Thyroid gland (tissue), 4 donors: ENCODE measurements around the gene CISTR. TPM values are rescaled to one million over a fixed set of nuclear protein-coding genes. Genes with fewer than 3 reads are reported as not detected.
"Not testable (repeated sequence)": the region's sequence is repeated elsewhere in the genome, so short reads cannot be mapped to it uniquely, and the experiment has no call there.

Source experiments
- DNase-seq, 2 donors: peaks; one replicate each; pipeline ENCODE4 v3.0.0-alpha.2; 2019
- H3K27ac ChIP-seq, 3 donors: fragments of 200-600 bp; sonication (generic); 1 replicate in 2 of 3; 2 replicates in 1 of 3; pipeline ENCODE4 v1.5.1; 2016 to 2019; ENCODE audit warnings: mild to moderate bottlenecking in 1 of 3, moderate library complexity in 1 of 3
- H3K27me3 ChIP-seq: fragments of 200-600 bp; sonication (generic); one replicate; pipeline ENCODE4 v1.5.1; 2019
- H3K36me3 ChIP-seq, 2 donors: fragments of 200-600 bp; sonication (generic); one replicate each; pipeline ENCODE4 v1.5.1; 2016 to 2019
- H3K4me1 ChIP-seq, 2 donors: fragments of 200-600 bp; sonication (generic); one replicate each; pipeline ENCODE4 v1.5.1; 2017 to 2019
- H3K4me3 ChIP-seq, 3 donors: fragments of 200-600 bp; sonication (generic); replicated peaks in 1 of 3; 1 replicate in 2 of 3; 2 replicates in 1 of 3; pipeline ENCODE4 v1.5.1; 2016; ENCODE audit warnings: mild to moderate bottlenecking in 1 of 3
- H3K9me3 ChIP-seq: fragments of 200-600 bp; sonication (generic); one replicate; pipeline ENCODE4 v1.5.1; 2017
- POLR2A ChIP-seq, 2 donors: fragments of 450-650 bp; IDR thresholded peaks; one replicate each; pipeline ENCODE4 v1.6.1; 2017; ENCODE audit warnings: antibody characterized with exemption in 2 of 2, mild to moderate bottlenecking in 2 of 2, moderate library complexity in 1 of 2
- WGBS, 2 donors: methylation state at CpG; one replicate each; pipeline ENCODE4 v1.1.5; 2017; 5-methylcytosine and 5-hydroxymethylcytosine counted together
- intact Hi-C: fragments of 100-400 bp; cut with DNase I; formaldehyde crosslinking; loops from one replicate; pipeline ENCODE4 v1.15.1; 2023
- total RNA-seq, 4 donors: library from RNA; depleted of rRNA; stranded (reverse); fragments of >200 nt; gene quantifications; one replicate each; pipeline ENCODE4 v1.2.3, GENCODE V29; 2016
- TF ChIP-seq, protein P1 (sequence below), 6 experiments: fragments of 200-600 bp in 3 of 6; fragments of 450-650 bp in 3 of 6; sonication (generic) in 3 of 6; IDR thresholded peaks; one replicate each; pipeline ENCODE4 v1.5.1; 2016 to 2019; ENCODE audit warnings: antibody characterized with exemption in 6 of 6, mild to moderate bottlenecking in 2 of 6, inconsistent platforms in 1 of 6, moderate library complexity in 1 of 6

CISTR gene
- total RNA-seq, 4 donors from 2014 or later, result not detected

GRCh38 chr12:53781228-53781801 is 29.5 kb upstream of the CISTR start:
- no peaks in the 10 kb centered on the region for H3K9me3 ChIP-seq
- H3K4me1 ChIP-seq, result no peaks in the 10 kb centered on the region
- DNase-seq, result no peak
- WGBS, 2 donors, result 26 to 42% methylated on average over 5 of the region's 5 CpGs
- no peaks in the 10 kb centered on the region for H3K36me3 ChIP-seq
- intact Hi-C loops, result no loop called here
- H3K4me3 ChIP-seq, result no peak overlapping the region
- H3K27ac ChIP-seq, result no peak overlapping the region
- H3K27me3 ChIP-seq, result peaks cover 6% of the 10 kb centered on the region
- no peak for TF ChIP-seq POLR2A (IDR thresholded peaks at IDR 0.05)
- TF ChIP-seq, protein P1, sequence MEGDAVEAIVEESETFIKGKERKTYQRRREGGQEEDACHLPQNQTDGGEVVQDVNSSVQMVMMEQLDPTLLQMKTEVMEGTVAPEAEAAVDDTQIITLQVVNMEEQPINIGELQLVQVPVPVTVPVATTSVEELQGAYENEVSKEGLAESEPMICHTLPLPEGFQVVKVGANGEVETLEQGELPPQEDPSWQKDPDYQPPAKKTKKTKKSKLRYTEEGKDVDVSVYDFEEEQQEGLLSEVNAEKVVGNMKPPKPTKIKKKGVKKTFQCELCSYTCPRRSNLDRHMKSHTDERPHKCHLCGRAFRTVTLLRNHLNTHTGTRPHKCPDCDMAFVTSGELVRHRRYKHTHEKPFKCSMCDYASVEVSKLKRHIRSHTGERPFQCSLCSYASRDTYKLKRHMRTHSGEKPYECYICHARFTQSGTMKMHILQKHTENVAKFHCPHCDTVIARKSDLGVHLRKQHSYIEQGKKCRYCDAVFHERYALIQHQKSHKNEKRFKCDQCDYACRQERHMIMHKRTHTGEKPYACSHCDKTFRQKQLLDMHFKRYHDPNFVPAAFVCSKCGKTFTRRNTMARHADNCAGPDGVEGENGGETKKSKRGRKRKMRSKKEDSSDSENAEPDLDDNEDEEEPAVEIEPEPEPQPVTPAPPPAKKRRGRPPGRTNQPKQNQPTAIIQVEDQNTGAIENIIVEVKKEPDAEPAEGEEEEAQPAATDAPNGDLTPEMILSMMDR (IDR thresholded peaks at IDR 0.05), result no peak

GRCh38 chr12:53780323-53780722 is 28.5 kb upstream of the CISTR start:
- intact Hi-C loops, result no loop called here
- no peaks in the 10 kb centered on the region for H3K9me3 ChIP-seq
- H3K27me3 ChIP-seq, result peaks cover 6% of the 10 kb centered on the region
- no peak overlapping the region for H3K27ac ChIP-seq
- H3K4me3 ChIP-seq, result no peak overlapping the region
- no peaks in the 10 kb centered on the region for H3K36me3 ChIP-seq
- DNase-seq, result no peak
- H3K4me1 ChIP-seq, result no peaks in the 10 kb centered on the region
- TF ChIP-seq POLR2A (IDR thresholded peaks at IDR 0.05), result no peak
- TF ChIP-seq, protein P1 (IDR thresholded peaks at IDR 0.05), result no peak
- WGBS, 2 donors, result 94 to 96% methylated on average over 3 of the region's 3 CpGs

DNA sequence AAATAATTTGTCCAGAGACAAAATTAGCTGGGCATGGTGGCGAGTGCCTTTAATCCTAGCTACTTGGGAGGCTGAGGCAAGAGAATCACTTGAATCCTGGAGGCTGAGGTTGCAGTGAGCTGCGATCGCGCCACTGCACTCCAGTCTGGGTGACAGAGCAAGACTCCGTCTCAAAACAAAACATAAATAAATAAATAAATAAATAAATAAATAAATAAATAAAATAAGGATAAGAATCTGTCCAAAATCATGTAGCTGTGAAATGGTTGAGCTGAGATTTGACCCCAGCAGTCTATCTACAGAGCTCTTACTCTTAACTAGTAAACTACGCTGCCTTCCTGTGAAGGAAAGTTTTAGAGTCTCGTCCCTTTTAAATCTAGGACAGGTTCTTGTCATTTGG is 27.9 kb upstream of the CISTR start:
- H3K27me3 ChIP-seq, DNase-seq: not testable (repeated sequence)
- WGBS, 2 donors, result 94% methylated on average over 7 of the region's 7 CpGs

GRCh38 chr12:53777936-53778644 is 26.3 kb upstream of the CISTR start:
- intact Hi-C loops, result no loop called here
- TF ChIP-seq, protein P1 (IDR thresholded peaks at IDR 0.05), result no peak
- no peak for TF ChIP-seq POLR2A (IDR thresholded peaks at IDR 0.05)
- H3K4me1 ChIP-seq, result no peaks in the 10 kb centered on the region

More for the DNA sequence above, 27.9 kb upstream of the CISTR start:
- H3K9me3 ChIP-seq, H3K36me3 ChIP-seq, intact Hi-C loops, H3K4me1 ChIP-seq, H3K27ac ChIP-seq, H3K4me3 ChIP-seq: not testable (repeated sequence)

GRCh38 chr12:53777412-53777811 is 25.6 kb upstream of the CISTR start:
- DNase-seq, result no peak
- Histone ChIP-seq H3K27me3 (no peaks in the 10 kb centered on the region), H3K4me1 (no peaks in the 10 kb centered on the region), H3K36me3 (no peaks in the 10 kb centered on the region), H3K27ac (no peak overlapping the region), H3K4me3 (no peak overlapping the region), H3K9me3 (no peaks in the 10 kb centered on the region)
- 71 to 82% methylated on average over 2 of the region's 2 CpGs for WGBS, 2 donors
- TF ChIP-seq, protein P1 (IDR thresholded peaks at IDR 0.05), result no peak
- no peak for TF ChIP-seq POLR2A (IDR thresholded peaks at IDR 0.05)
- intact Hi-C loops, result no loop called here

More at GRCh38 chr12:53777936-53778644, 26.3 kb upstream of the CISTR start:
- DNase-seq, result no peak
- Histone ChIP-seq H3K9me3 (no peaks in the 10 kb centered on the region), H3K4me3 (no peak overlapping the region), H3K27ac (no peak overlapping the region), H3K27me3 (peaks cover 5% of the 10 kb centered on the region), H3K36me3 (no peaks in the 10 kb centered on the region)
- 90 to 94% methylated on average over 4 of the region's 4 CpGs for WGBS, 2 donors
